ENCODE data around the gene PPP2R5C. TPM values are rescaled to one million over a fixed set of nuclear protein-coding genes. Genes with fewer than 3 reads are reported as not detected.

PPP2R5C gene
- total RNA-seq, 1 experiment from 2014 or later = 80.3 TPM

- ATAC-seq = no peak
- H3K27me3 ChIP-seq (ENCODE audit: control insufficient read depth, insufficient read depth, low read length) = no peaks in the 10 kb centered on the region
- intact Hi-C loops (cut with micrococcal nuclease; ENCODE audit: unreplicated experiment) = no loop called here
- in situ Hi-C loops (cut with HindIII; ENCODE audit: low pct_unique_long_range_greater_than_20kb, low sequenced_read_pairs) = no loop called here
- no peaks in the 10 kb centered on the region for H3K9me3 ChIP-seq (ENCODE audit: control insufficient read depth, insufficient read depth, low read depth, low read length)
- H3K27ac ChIP-seq (ENCODE audit: low read length) = no peak overlapping the region
- ChIA-PET POLR2A (no interaction called here), CTCF (no interaction called here)
- DNase-seq (ENCODE audit: low read depth, low spot score) = no peak
- no TSS peak for BruUV-seq (replicated peaks)
- no peak for TF ChIP-seq TCF7L2 (IDR thresholded peaks at IDR 0.05; ENCODE audit: low read depth, low read length)
- no peak for TF ChIP-seq POLR2AphosphoS5 (IDR thresholded peaks at IDR 0.05; ENCODE audit: low read depth, low read length)
- TF ChIP-seq REST (IDR thresholded peaks at IDR 0.05; ENCODE audit: insufficient read depth in 1 of 2, low read depth in 2 of 2, low read length in 1 of 2) = no peak
- no peak for TF ChIP-seq SIN3A (IDR thresholded peaks at IDR 0.05; ENCODE audit: borderline replicate concordance, insufficient read depth, low read depth, low read length)
- no peak for TF ChIP-seq CTCF (IDR thresholded peaks at IDR 0.05)
- no peak overlapping the region for H3K4me3 ChIP-seq (ENCODE audit: low read depth in 2 of 2, low read length in 2 of 2)
- H3K36me3 ChIP-seq (ENCODE audit: control insufficient read depth, insufficient read depth, low read length) = peaks cover 3% of the 10 kb centered on the region; the same call in 1 of the 2 replicates
- H3K4me1 ChIP-seq (ENCODE audit: control insufficient read depth, insufficient read depth, low read length) = no peaks in the 10 kb centered on the region
These were observed 161.4 kb downstream of the PPP2R5C start for GRCh38 chr14:101922866-101923265.

GRCh38 chr14:101925152-101925551 lies 163.6 kb downstream of the PPP2R5C start:
- Histone ChIP-seq H3K9me3 (ENCODE audit: control insufficient read depth, insufficient read depth, low read depth, low read length) (no peaks in the 10 kb centered on the region), H3K27ac (ENCODE audit: low read length) (no peak overlapping the region), H3K36me3 (ENCODE audit: control insufficient read depth, insufficient read depth, low read length) (peaks cover 3% of the 10 kb centered on the region; the same call in 1 of the 2 replicates), H3K4me1 (ENCODE audit: control insufficient read depth, insufficient read depth, low read length) (no peaks in the 10 kb centered on the region), H3K27me3 (ENCODE audit: control insufficient read depth, insufficient read depth, low read length) (no peaks in the 10 kb centered on the region), H3K4me3 (ENCODE audit: low read depth in 2 of 2, low read length in 2 of 2) (no peak overlapping the region)
- ATAC-seq (no peak), DNase-seq (ENCODE audit: low read depth, low spot score) (no peak)
- BruUV-seq (replicated peaks) = no TSS peak
- intact Hi-C loops (cut with micrococcal nuclease; ENCODE audit: unreplicated experiment) (no loop called here), in situ Hi-C loops (cut with HindIII; ENCODE audit: low pct_unique_long_range_greater_than_20kb, low sequenced_read_pairs) (no loop called here)
- ChIA-PET CTCF (no interaction called here), POLR2A (no interaction called here)
- TF ChIP-seq SIN3A (IDR thresholded peaks at IDR 0.05; ENCODE audit: borderline replicate concordance, insufficient read depth, low read depth, low read length) (no peak), TCF7L2 (IDR thresholded peaks at IDR 0.05; ENCODE audit: low read depth, low read length) (no peak), POLR2AphosphoS5 (IDR thresholded peaks at IDR 0.05; ENCODE audit: low read depth, low read length) (no peak), REST (IDR thresholded peaks at IDR 0.05; ENCODE audit: insufficient read depth in 1 of 2, low read depth in 2 of 2, low read length in 1 of 2) (no peak), CTCF (IDR thresholded peaks at IDR 0.05) (no peak)
